Natural killer cell treated with Interleukin-12 subunit alpha and Interleukin-12 subunit beta and Interleukin-15 and Interleukin-18, amount 100 ng/mL, for 72 hours (primary cell): Measurements from ENCODE around the gene ART4. TPM values are rescaled to one million over a fixed set of nuclear protein-coding genes. Genes with fewer than 3 reads are reported as not detected.
A peak's percentile ranks its signal among the peaks of the same experiment; 100 is the strongest.

ENCODE experiments used
- ATAC-seq, 2 donors: fragments of 150-1000 bp; cut with Tn5 transposase in 1 of 2; sonication (Bioruptor Pico), chemical (Tn5 transposase) in 1 of 2; 2 replicates each; pipeline ENCODE4 v1.10.0; 2021
- DNase-seq: peaks from one replicate; pipeline ENCODE4 v3.0.0; 2022; ENCODE audit warnings: low spot score
- H3K27ac Mint-ChIP-seq, 2 donors: 1 replicate in 1 of 2; 2 replicates in 1 of 2; pipeline ENCODE4 v1.8.0; 2022; ENCODE audit warnings: mixed read lengths in 2 of 2, mild to moderate bottlenecking in 1 of 2, moderate library complexity in 1 of 2
- H3K27me3 Mint-ChIP-seq, 2 donors: 1 replicate in 1 of 2; 2 replicates in 1 of 2; pipeline ENCODE4 v1.8.0; 2022; ENCODE audit warnings: mixed read lengths in 2 of 2
- H3K36me3 Mint-ChIP-seq: one replicate; pipeline ENCODE4 v1.8.0; 2022; ENCODE audit warnings: mixed read lengths
- H3K4me1 Mint-ChIP-seq, 2 donors: 1 replicate in 1 of 2; 2 replicates in 1 of 2; pipeline ENCODE4 v1.8.0; 2022; ENCODE audit warnings: low read depth in 2 of 2, mixed read lengths in 2 of 2, mild to moderate bottlenecking in 1 of 2
- H3K4me3 Mint-ChIP-seq: one replicate; pipeline ENCODE4 v1.8.0; 2022; ENCODE audit warnings: mixed read lengths
- H3K9me3 Mint-ChIP-seq: 2 replicates; pipeline ENCODE4 v1.8.0; 2022; ENCODE audit warnings: mixed read lengths
- total RNA-seq, 2 donors: library from RNA; stranded (reverse); gene quantifications; one replicate each; pipeline ENCODE4 v1.2.3, GENCODE V29; 2022

The ART4 gene
- total RNA-seq, 2 donors from 2014 or later: not detected

DNA sequence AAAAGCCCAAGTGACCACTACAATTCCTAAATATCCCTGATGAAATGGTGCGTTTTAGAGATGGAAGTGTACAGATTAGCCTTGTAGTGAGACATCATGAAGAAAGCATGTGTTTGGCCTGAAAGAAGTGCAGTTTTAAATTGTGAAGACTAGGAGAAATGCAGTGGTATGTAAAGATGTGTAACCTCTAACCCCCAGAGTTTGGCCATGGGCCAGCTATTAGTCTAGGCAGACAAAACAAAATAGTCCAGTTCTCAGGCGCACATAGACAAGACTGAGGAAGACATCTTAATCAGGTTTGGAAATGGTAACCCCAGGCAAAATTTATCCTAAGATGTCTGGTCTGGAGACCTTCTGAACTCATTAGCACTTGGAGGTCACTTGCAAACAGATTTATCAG lies 63.5 kb downstream of the ART4 start:
- H3K4me3 Mint-ChIP-seq: no peak overlapping the region

DNA sequence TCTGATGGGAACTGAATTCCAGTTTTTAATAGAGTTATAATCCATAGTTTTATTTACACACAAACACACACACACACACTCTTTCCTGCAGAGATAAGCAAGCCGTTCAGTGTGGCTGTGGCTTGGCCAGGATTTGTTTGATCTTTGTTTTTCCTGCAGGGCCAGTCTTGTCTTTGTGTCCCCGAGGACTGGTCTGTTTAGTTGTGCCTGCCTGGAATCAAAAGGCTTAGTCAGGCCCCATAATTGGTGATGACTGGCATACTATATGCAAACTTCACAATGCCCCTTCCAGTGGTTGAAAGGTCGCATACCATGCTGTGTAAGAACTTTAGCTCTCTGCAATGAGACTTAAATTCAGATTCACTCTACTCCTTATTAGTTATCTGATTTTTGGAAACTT lies 66.1 kb downstream of the ART4 start:
- peaks cover 29 to 37% of the 10 kb centered on the region in 2 donors for H3K4me1 Mint-ChIP-seq
- no peaks in the 10 kb centered on the region for H3K9me3 Mint-ChIP-seq
- H3K36me3 Mint-ChIP-seq: no peaks in the 10 kb centered on the region
- no peak overlapping the region for H3K4me3 Mint-ChIP-seq
- peak overlapping the region in 1 of 2 donors; percentile 24 for H3K27ac Mint-ChIP-seq
- no peak for ATAC-seq
- DNase-seq: no peak
- peaks cover 0 to 2% of the 10 kb centered on the region in 2 donors for H3K27me3 Mint-ChIP-seq

More for the DNA sequence above, 63.5 kb downstream of the ART4 start:
- H3K36me3 Mint-ChIP-seq: no peaks in the 10 kb centered on the region
- peaks cover 0 to 2% of the 10 kb centered on the region in 2 donors for H3K27me3 Mint-ChIP-seq
- H3K9me3 Mint-ChIP-seq: no peaks in the 10 kb centered on the region
- H3K4me1 Mint-ChIP-seq: peaks cover 15 to 21% of the 10 kb centered on the region in 2 donors
- no peak for ATAC-seq
- peak overlapping the region in 1 of 2 donors; percentile 3 for H3K27ac Mint-ChIP-seq
- no peak for DNase-seq

DNA sequence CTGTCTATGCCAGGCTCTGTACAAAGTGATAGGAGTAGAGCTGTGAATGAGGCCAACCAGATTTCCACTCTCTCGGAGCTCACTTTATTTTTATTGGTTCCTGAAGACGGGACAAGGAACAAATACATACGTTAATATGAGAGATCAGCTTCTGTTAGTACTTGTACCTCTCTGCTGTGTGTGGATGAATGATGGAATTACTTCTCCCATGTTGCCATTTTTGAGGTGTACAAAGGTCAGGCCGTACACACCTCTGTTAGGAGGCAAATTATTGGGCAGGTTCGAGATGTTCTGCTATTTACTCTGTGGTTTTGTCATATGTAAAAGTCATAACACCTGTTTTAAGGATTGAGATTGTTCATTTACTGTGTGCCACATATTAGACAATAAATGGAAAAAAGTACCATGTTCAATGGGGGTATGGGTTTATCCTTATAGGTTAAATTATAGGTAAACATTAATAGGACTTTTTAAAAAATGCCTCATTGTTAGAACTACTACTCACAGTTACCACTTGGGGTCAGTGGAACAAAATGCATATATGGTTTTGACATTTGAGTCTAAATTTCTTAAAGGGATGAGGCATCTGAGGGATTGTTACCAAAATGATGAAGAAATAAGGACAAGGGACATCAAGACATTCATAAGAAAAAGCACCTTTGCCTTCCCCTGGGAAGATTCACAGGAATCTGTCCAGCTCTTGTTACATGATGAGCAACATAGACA lies 66.9 kb downstream of the ART4 start:
- ATAC-seq: no peak
- H3K27me3 Mint-ChIP-seq: peaks cover 0 to 2% of the 10 kb centered on the region in 2 donors
- H3K4me3 Mint-ChIP-seq: peak overlapping the region; percentile 96
- no peaks in the 10 kb centered on the region for H3K9me3 Mint-ChIP-seq
- no peaks in the 10 kb centered on the region for H3K36me3 Mint-ChIP-seq
- H3K27ac Mint-ChIP-seq: peak overlapping the region; percentile 98 to 100
- DNase-seq: no peak
- H3K4me1 Mint-ChIP-seq: peaks cover 37 to 45% of the 10 kb centered on the region in 2 donors

DNA sequence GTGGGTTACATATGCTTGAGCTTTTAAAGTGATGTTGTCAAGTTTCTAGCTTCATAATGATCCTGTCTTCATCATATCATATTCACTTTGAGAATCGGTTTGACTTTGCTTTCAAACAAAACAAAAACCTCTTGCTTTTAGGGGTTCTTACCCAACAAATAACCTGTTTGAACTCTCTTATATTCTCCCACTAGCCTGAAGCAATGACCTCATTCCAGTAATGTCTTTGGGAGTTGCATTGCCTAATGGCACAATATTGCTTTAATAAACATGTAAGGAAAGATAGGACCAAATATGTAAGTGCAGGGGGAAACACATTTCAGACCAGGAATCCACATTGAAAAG lies 67.7 kb downstream of the ART4 start:
- Mint-ChIP-seq H3K4me3 (peak overlapping the region; percentile 96), H3K36me3 (no peaks in the 10 kb centered on the region), H3K9me3 (no peaks in the 10 kb centered on the region), H3K27me3 (peaks cover 0 to 2% of the 10 kb centered on the region in 2 donors), H3K4me1 (peaks cover 45 to 50% of the 10 kb centered on the region in 2 donors), H3K27ac (peak overlapping the region; percentile 98 to 100)
- DNase-seq: no peak
- no peak for ATAC-seq

Other genes starting within 250 kb of the ART4 start
- gene GUCY2C, start 146.9 kb downstream of the ART4 start, total RNA-seq: not detected
- 10 to 100 TPM; 74.0 to 96.2 TPM for gene WBP11, start 40.0 kb downstream of the ART4 start, total RNA-seq
- 1 to 10 TPM; 1.4 to 2.3 TPM for gene C12orf60, start 39.9 kb downstream of the ART4 start, total RNA-seq
- gene SMCO3, start 29.3 kb downstream of the ART4 start, total RNA-seq: not detected
- not detected for gene MGP, start 42.3 kb upstream of the ART4 start, total RNA-seq
- 1 to 10 TPM; 3.2 to 3.7 TPM for gene ERP27, start 95.0 kb upstream of the ART4 start, total RNA-seq
- gene ARHGDIB, start 118.1 kb upstream of the ART4 start, total RNA-seq: 100 to 1,000 TPM; 412 to 543 TPM
- gene PDE6H, start 129.5 kb upstream of the ART4 start, total RNA-seq: not detected